ENCODE measurements around the gene CNTNAP2.
A peak's percentile ranks its signal among the peaks of the same experiment; 100 is the strongest.

The CNTNAP2 gene

DNA sequence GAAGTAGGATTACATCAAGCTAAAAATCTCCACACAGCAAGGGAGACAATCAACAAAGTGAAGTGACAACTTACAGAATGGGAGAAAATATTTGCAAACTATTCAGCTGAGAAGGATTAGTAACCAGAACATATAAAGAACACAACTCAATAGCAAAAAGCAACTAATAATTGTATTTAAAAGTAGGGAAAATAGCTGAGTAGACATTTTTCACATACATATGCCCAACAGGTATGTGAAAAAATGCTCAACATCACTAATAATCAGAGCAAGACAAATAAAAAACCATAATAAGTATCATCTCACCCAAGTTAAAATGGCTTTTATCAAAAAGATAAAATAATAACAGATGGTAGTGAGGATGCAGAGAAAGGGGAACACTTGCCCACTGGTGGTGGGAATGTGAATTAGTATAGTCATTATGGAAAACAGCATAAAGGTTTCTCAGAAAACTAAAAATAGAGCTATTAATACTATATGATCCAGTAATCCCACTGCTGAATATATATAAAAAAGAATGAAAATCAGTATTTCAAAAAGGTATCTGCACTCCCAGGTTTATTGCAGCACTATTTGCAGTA is 1689.5 kb downstream of the CNTNAP2 start:
- DNase-seq: no peak

DNA sequence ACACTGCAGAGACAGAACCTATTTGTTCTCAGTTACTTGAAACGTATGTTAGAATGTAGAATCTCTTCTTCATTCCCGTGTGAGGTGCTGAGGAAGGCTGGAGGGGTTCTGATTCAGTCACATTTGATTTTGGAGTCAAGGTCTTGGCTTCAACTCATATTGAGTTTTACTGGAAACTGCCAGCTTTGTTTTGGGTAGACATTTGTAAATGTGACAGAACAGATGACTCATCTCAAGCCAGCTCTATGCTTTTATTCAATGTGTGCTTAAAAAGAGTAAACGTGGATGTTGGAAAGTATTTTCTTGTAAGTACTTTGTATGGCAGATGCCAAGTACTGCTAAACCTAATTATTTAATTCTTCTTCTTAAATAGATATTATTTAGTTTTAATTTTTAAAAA is 1693.2 kb downstream of the CNTNAP2 start:
- no peak for DNase-seq

DNA sequence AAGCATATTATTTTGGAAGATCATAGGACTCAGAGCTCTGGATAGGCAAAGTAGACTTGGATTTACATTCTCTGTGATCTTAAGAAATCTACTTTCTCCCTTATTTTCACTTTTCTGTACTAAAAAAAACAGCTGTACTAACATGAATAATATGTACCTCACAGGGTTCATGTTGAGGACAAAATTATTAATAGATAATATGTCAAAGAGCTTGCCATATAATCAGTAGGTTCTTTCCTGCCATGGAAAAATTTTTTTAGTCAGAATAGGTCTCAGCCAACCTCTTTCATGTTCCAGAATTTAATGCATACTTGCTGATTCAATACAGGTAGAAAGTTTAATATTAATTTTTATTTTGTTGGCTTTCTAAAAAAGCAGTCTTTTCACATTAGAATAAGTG is 1693.7 kb downstream of the CNTNAP2 start:
- DNase-seq: no peak

DNA sequence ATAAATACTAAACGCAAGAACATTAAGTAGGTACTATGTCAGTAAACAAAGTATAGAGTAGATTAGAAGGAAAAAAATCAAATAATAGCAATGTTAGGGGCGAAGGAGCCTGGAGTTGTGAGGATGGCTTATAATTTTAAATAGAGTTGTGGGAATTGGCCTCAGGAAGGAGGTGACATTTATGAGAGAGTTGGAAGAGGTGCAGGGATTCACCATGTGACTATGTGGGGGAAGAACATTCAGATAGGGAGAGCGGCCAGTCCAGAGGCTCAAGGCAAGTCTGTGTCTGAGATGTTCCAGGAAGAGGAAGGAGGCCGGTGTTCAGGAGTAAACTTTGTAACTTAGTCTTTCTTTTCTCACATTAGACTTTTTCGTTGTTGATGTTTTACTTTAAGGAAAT is 1695.3 kb downstream of the CNTNAP2 start:
- no peak for DNase-seq

DNA sequence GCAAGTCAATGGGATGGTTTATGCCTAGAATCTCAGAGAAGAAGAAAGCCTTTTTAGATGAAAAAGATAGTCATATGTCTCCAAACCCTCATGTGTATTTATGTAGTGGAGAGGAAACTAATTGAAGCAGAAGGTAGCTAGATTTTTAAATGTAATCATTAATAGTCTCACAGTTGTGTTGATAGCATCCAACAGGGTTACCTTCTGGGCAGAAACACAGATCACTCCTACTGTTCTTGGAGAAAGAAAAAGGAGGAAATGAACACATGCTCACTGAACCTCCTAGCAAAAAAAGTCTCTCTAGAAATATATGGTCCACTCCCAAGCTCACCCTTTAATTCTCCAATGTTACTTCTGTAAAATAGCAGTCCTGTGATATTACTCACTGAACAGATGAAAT is 1696.7 kb downstream of the CNTNAP2 start:
- DNase-seq: peak; percentile 76

DNA sequence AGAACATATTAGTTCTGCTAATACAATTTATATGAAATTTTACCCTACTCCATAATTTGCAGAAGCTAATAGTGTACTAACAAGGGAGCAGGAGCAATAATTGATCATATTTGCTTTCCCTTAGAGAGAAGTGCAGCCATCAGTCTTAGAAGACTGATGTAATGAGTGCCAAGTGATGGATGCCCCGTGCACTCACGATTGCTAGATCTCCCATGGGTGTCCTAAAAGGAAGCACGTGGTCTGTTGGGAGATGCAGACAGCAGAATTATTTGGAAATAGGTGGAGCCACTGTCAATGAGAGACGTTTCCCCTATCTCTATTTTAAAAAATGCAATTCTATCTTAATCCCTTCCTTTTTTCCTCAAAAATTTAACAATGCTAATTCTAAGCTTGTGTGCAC is 1701.7 kb downstream of the CNTNAP2 start:
- DNase-seq: peak; percentile 64

DNA sequence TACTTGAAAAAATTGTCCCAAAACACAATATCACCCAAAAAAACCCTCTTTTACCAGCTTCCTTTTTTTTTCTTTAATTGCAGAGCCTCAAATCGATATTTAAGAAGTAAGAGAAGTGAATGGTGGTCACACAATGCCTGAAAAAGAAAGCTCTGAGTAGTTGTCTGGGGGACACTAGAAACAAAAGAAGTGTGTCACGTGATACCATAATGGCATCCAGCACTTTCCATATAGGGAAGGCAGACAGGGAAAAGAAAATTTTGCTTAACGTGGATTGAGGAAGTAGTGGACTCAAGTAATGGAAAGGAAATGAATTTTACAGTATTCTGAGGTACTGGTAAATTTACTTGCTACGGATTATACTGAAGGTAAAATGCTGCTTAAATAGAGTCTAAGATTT is 1708.1 kb downstream of the CNTNAP2 start:
- DNase-seq: no peak

DNA sequence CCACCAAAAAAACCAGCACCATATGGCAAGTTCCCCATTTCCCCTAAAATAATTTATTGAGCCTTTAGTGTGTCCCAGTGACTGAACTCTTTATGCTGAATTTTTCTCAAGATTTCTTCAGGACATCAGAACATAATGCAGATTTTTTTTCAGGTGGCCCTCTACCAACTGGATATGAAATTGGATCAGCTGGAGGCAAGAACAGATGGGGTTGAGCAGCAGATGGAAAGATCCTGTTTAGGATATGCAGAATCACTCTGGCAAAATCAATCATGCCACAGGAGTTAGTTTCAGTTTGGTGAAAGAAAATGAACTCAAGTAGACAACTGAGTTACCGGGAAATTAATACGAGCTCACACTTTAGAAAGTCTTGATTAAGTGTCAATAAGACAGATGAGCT is 1712.4 kb downstream of the CNTNAP2 start:
- peak; percentile 96 for DNase-seq

DNA sequence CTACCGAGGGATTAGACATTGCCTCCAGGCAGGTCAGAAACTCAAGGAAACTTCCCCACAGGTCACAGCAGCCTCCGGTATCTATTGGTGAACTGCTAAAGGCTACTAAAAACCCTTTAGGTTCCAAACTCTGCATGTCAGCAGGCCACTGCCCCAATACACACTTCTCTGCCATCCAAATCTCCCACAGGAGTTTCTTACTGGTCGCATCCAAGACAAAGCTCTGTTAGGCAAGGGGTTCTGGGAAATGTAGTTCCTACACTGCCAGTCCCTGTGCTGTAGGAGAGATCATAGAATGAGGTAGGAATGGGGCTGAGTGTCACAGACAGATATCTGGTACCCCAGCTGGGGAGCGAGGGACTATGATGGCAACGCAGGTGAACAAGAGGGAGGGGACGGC is 1717.0 kb downstream of the CNTNAP2 start:
- no peak for DNase-seq

DNA sequence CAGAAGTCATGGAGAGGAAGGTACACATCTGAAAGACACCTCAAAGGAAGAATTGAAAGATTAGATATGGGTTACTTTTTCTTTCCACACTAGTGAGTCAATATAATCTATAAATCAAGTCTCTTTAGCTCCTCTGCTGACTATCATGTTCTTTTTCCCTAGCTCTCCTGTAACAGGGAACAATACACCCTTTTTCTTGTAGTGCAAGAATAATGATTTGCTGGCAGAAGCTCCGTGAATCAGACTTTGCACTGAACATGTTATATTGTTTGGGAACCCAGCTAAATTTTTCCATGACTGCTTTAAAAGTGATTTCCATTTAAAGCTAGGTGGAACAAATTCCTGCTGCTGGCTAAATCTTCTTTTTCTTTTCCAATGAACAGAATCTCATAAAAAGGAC is 1717.4 kb downstream of the CNTNAP2 start:
- no peak for DNase-seq

DNA sequence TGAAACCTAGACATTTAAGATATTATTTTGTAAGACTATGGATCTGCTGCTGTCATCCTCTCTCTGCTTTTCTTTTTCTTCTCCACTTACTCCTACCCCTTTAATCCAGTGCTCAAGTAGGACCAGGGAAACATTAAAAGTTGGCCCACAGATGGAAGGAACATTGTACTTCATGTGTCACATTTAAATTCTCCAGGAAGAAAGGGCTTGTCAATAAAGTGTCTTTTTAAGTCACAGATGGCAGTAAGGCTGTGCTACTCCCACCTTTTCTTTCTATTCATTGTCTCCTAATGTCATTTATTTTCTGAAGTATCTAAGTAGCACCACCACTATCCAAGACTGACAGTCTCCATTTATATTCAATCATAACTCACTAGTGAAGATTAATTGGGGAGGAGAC is 1736.2 kb downstream of the CNTNAP2 start:
- no peak for DNase-seq

DNA sequence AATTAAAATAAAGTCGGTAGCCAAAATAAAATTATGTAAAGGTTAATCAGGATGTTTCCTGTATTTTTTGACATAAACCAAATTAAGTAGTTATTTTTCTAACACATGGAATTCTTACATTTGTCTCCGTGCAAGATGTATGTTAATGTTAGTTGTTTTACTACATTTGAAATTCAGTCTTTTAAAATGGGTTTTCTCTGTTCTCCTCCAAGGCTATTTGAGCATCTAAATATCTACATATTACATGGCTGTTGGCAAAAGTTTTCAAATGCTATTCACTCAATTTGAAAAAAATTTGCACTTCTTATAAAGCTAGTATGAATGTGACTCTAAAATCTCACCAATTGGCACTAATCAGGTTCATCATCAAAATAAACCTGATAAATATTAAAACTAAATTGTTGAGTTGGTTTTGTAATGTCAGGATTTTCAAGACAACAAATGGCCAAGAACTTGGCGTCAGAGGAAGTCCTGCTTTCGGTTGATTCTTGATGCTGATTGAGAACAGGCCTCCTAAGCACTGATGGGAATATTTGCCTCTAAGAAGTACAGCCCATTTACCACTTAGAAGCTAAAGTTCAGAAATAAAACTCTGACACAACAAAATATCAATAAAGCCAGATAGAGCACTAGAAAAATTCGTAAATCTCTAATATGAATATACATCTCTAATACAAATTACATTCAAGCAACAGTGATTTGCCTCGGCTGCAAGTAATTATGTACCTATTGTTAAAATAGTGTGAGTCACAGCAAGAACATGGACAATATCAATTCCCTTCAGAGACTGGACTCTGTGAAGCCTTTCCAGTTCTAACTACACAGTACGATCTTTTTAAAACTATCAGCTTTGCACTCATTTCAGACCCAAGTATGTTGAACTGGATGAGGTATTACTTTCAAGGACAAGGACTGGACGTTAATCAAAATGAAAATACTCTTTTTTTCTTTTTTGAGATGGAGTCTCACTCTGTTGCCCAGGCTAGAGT is 1740.8 kb downstream of the CNTNAP2 start:
- no peak for DNase-seq

DNA sequence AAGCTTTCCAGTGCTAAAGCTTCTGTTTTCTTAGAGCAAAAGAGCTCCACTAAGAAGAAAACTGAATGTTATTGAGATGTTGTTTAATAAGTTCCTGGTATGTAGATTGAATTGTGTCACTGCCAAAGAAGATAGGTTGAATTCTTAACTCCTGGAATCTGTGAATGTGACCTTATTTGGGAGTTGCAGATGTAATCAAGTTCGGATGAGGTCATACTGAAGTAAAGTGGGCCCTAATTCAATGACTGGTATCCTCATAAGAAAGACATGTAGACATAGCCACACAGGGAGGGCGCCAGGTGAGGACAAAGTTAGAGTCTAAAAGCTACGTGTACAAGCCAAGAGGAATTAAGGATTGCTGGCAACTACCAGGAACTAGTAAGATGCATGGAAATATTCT is 1741.8 kb downstream of the CNTNAP2 start:
- no peak for DNase-seq

DNA sequence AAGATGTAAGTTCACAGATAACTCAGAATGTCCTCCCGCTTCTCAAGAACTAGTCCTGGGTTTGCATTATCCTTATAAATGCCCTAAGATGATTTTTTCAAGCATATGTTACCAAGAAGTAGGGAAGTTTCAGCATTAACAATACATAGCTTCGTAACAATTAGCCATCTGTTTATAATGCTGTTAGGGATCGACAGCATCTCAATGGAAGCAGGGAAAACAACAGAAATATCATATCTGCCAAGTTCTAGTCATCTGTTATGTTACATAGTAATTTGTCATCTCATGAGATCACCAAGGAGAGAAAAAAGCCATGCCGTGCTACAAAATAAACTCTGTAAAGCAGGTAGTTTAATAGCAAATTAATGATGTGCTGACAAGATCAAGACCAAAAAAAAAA is 1742.4 kb downstream of the CNTNAP2 start:
- peak; percentile 66 for DNase-seq

DNA sequence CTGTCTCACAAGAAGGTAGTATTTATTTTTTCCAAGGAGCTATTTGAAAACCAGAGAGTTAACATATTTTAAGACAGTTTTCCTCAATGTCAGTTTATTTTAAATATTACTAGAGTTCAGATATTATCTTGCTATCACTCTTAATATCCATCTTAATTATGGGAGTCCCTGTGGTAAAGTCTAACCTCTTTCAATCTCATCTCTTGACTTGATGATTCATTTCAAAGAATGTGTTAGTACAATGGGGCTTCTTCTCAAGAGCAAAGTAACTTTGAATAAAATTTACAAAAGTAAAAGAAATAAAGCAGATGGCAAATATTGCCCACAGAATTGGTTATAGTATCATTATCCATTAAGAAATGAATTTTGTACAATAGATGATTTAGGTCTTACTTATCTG is 1742.9 kb downstream of the CNTNAP2 start:
- DNase-seq: no peak

DNA sequence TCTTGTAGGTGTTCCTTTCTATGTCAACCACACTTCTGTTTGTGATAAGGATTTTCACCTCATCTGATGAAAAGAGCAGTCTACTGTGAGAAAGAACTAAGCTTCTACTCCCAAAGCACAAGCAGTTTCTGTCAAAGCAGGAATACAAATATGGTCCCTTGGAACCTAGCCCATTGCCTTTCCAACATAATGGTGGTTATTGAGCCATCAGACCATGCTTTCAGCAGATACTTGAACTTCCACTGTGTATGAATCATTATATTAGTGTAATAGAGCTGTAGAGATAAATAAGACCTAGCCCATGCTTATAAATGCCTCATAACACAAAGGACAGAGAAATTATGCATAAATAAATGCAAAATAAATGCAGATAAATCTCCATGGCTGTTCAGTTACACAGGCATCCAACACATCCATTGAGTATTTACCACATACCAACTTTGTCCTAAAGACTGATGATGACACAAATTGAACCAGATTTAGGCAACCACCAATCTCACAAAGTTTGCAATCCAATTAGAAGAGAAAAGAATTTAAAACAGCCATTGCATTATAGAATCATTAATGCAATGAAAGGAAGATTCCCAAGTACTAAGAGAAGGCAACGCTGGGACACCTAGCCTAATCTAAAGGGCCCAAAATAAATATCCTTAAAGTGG is 1744.6 kb downstream of the CNTNAP2 start:
- no peak for DNase-seq

DNA sequence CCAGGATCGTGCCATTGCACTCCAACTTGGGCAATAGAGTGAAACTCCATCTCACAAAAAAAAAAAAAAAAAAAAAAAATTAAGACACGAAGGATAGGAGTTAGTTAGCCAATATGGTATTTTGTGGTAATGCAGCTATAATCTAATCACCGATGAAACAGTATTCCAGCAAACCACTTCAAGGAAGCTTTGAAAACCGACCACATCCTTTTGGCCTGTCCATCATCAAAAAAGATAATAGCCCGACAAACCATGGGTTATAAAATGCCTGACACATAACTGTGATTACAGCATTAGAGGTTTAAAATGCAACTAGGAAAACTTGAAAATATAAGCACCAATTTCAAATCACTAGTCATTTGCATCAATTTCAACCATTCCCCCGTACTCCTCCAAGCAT is 1745.3 kb downstream of the CNTNAP2 start:
- DNase-seq: no peak

DNA sequence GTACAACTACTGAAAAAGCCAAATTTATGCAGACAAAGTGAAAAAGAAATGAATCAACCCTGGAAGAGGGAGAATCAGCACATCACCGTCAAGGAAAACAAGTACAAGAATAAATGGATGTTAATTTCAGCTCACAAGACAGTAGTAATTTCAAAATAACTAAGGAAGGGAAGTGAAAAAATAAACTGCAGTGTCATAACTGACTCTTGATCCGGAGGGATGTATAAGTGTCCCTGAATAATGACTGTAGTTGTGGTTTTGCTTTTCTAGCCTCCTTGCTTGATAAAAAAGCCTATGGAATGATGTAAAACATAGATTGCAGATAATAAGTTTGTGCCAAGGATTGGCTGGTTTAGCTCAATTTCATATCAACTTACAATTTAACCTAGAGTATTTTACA is 1752.9 kb downstream of the CNTNAP2 start:
- no peak for DNase-seq

DNA sequence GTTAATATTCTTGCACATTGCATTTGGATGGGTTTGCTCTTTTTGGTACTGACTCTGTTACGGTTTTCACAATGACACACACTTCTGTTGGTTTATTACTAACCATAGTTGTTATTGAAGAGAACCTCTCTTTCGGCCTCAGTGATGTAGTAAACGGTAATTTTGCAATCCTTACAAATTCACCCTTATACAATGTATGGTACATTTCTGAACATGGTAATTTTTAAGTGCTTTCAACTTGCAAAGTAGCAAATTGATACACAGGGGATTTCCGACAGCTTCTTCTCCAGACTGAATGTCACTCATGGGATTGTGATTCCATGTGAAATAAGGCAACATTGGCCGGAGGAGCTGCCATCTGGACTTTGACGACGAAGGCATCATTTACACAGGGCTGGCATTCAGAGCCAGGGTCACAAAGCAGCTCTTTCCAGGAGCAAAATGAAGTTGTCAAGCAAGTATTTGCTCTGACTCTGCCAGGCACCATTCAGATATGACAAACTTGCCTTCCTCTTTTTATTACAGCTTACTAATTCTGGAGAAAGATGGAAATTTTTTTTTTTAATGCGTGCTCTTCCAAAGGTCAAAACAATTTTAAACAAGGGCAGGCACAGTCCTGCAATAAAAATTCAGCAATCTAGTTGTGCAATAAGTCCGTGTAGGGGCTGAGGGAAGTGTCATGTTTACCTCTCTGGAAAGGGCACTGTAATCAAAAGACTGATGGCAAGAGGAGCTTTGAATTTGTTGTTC is 1762.5 kb downstream of the CNTNAP2 start:
- no peak for DNase-seq

DNA sequence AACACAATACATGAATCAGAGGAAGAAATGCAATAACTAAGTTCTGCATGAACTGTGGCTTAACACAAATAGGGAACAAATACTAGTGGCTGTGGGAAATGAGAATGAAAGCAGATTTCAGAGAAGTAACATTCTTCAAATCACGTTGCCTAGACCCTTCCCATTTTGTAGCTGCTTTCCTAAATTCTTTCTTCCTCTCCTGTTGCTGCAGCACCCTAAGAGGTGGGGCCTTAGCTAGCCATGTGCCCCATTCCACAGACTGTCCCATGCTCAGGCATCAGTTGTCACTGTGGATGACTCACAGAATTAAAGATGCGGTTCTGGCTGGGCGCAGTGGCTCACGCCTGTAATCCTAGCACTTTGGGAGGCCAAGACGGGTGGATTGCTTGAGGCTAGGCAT is 1769.3 kb downstream of the CNTNAP2 start:
- DNase-seq: no peak

DNA sequence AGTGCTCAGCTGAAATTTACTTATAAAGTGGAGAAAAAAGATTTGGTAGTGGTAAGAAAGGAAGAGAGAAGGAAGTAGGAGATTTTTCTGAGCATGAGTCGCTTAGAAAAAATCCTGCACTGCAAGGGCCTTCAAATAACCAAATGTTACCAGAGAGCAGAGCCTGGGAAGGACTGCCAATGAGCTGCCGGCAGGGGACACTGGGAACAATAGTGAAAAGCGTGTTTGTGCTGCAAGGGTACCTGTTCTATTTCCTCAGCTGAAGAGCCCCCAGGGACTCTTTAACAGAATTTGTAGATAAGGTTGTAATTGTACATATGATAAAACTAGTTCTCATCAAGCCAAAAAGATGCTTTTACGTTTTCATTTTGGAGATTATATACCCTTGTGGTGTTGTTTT is 1777.7 kb downstream of the CNTNAP2 start:
- no peak for DNase-seq

DNA sequence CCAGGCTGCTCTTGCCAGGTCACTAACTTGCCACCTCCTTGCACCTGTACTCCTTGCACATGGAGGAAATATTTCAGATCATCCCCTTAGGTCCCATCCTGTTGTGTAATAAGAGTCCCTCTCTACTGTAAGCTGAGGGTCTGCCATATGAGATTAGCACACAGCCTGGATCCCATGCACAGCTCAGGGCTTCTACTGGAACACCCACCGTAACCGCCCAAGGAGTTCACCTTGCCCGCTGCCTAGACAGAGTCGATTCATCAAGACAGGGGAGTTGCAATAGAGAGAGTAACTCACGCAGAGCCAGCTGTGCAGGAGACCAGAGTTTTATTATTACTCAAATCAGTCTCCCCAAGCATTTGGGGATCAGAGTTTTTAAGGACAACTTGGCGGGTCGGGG is 1779.5 kb downstream of the CNTNAP2 start:
- DNase-seq: no peak

DNA sequence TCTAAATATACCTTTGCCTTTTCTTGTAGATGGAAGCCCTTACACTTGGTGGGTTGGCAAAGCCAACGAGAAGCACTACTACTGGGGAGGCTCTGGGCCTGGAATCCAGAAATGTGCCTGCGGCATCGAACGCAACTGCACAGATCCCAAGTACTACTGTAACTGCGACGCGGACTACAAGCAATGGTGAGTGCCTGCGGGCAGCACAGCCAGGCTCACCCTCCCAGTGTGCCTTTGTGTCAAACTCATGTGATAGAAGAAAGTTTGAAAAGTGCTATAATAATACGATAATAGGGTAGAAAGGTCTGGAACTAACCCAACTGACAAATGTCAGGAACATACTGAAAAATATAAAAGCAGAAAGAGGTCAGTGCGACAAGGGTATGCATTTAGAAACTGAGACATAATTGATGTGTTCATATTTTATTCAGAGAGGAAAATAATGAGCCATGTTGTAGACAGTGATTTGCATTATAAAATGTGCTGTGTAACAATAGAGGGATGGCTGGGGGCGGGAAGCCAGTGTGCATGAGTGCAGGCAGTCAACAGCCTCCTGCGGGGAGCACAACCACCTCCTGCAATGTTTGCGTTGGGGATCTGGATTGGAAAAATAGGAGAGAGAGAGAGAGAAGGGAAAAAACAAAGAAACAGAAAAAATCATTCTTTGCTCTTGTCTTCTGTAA is 1787.1 kb downstream of the CNTNAP2 start:
- no peak for DNase-seq
